Endothelial cell of umbilical vein (primary cell): Measurements from ENCODE around the gene CIZ1. TPM values are rescaled to one million over a fixed set of nuclear protein-coding genes. Genes with fewer than 3 reads are reported as not detected.

Experiments
- BruUV-seq: library from RNA; stranded (reverse); fragments of 400-500 nt; replicated peaks from 2 replicates; lab custom pipeline; 2021; lab: Mats Ljungman, UMichigan
- CTCF ChIA-PET: fragments of 300-600, 350-600 bp; sonication (Branson Sonifier 250); formaldehyde crosslinking; loops from one replicate; lab custom pipeline; 2021; ENCODE audit warnings: antibody characterized with exemption, inconsistent platforms; lab: Charles Lee
- POLR2A ChIA-PET: fragments of 300-600, 350-600 bp; sonication (Branson Sonifier 250); formaldehyde crosslinking; loops from one replicate; lab custom pipeline; 2021; ENCODE audit warnings: antibody characterized with exemption, inconsistent platforms; lab: Charles Lee
- DNase-seq: peaks from one replicate; pipeline ENCODE4 v3.0.0-alpha.2; 2011; ENCODE audit warnings: low read depth, low spot score
- FAIRE-seq: peaks from 2 replicates; lab custom pipeline; 2011; peaks lifted over from hg19 to GRCh38; lab: Jason Lieb, UNC
- H2AFZ ChIP-seq: 2 replicates; pipeline ENCODE4 v1.6.0; 2012; ENCODE audit warnings: low read depth, low read length, control low read depth, inconsistent platforms
- H3K27ac ChIP-seq: 2 replicates; pipeline ENCODE4 v1.5.1; 2011; ENCODE audit warnings: low read depth, mild to moderate bottlenecking, control low read depth, low read length, moderate library complexity; ENCODE audit not compliant: insufficient read depth
- H3K27me3 ChIP-seq, 2 experiments: 2 replicates each; pipeline versions ENCODE4 v1.6.0 to v1.6.1; 2011; ENCODE audit warnings: low read length in 2 of 2, mixed read lengths in 1 of 2; ENCODE audit not compliant: control insufficient read depth in 2 of 2, insufficient read depth in 2 of 2
- H3K36me3 ChIP-seq, 2 experiments: 2 replicates in 1 of 2; 3 replicates in 1 of 2; pipeline ENCODE4 v1.5.1; 2011; ENCODE audit warnings: low read length in 2 of 2, mild to moderate bottlenecking in 1 of 2, moderate library complexity in 1 of 2; ENCODE audit not compliant: control insufficient read depth in 2 of 2, insufficient read depth in 2 of 2; ENCODE audit errors: extremely low read depth in 1 of 2
- H3K4me1 ChIP-seq: 3 replicates; pipeline ENCODE4 v1.5.1; 2011; ENCODE audit warnings: mild to moderate bottlenecking, low read length; ENCODE audit not compliant: control insufficient read depth, insufficient read depth; ENCODE audit errors: extremely low read depth
- H3K4me2 ChIP-seq: 2 replicates; pipeline ENCODE4 v1.6.1; 2011; ENCODE audit warnings: low read length, control low read depth, mixed read lengths; ENCODE audit not compliant: insufficient read depth
- H3K4me3 ChIP-seq, 3 experiments: fragments of 200-600 bp in 1 of 3; sonication (generic), shearing (Covaris generic) in 1 of 3; replicated peaks in 1 of 3; 2 replicates each; pipeline ENCODE4 v1.5.1; 2011 to 2016; ENCODE audit warnings: control low read depth in 3 of 3, low read length in 3 of 3, mild to moderate bottlenecking in 2 of 3, inconsistent platforms in 1 of 3, low read depth in 1 of 3, moderate library complexity in 1 of 3; ENCODE audit not compliant: insufficient read depth in 1 of 3
- H3K79me2 ChIP-seq: 2 replicates; pipeline ENCODE4 v1.6.0; 2012; ENCODE audit warnings: low read length, inconsistent platforms; ENCODE audit not compliant: control insufficient read depth, insufficient read depth
- H3K9ac ChIP-seq: replicated peaks from 2 replicates; pipeline ENCODE3; 2011; ENCODE audit warnings: low read length, control low read depth; ENCODE audit not compliant: insufficient read depth; ENCODE audit errors: extremely low read depth
- H3K9me1 ChIP-seq: replicated peaks from 3 replicates; pipeline ENCODE4 v1.6.0; 2011; ENCODE audit warnings: mild to moderate bottlenecking, low read length; ENCODE audit not compliant: control insufficient read depth, insufficient read depth; ENCODE audit errors: extremely low read depth
- H3K9me3 ChIP-seq: replicated peaks from 2 replicates; pipeline ENCODE4 v1.5.1; 2012; ENCODE audit warnings: low read length, inconsistent platforms; ENCODE audit not compliant: control insufficient read depth, insufficient read depth
- H4K20me1 ChIP-seq: replicated peaks from 2 replicates; pipeline ENCODE3; 2011; ENCODE audit warnings: mild to moderate bottlenecking, low read length; ENCODE audit not compliant: control insufficient read depth, insufficient read depth; ENCODE audit errors: extremely low read depth
- CTCF ChIP-seq, 2 donors: IDR thresholded peaks; 1 replicate in 1 of 2; 2 replicates in 1 of 2; pipeline ENCODE4 v1.5.1; 2011; ENCODE audit warnings: low read length in 2 of 2, mild to moderate bottlenecking in 2 of 2, moderate library complexity in 2 of 2, control low read depth in 1 of 2, inconsistent platforms in 1 of 2, low read depth in 1 of 2; ENCODE audit not compliant: insufficient read depth in 1 of 2; ENCODE audit errors: extremely low read depth in 1 of 2
- EZH2 ChIP-seq: IDR thresholded peaks from 2 replicates; pipeline ENCODE4 v1.6.1; 2012; ENCODE audit warnings: borderline replicate concordance, low read depth, mild to moderate bottlenecking, moderate library complexity, low read length, inconsistent platforms; ENCODE audit not compliant: severe bottlenecking
- FOS ChIP-seq: IDR thresholded peaks from 2 replicates; pipeline ENCODE4 v1.6.1; 2011; ENCODE audit warnings: mild to moderate bottlenecking, low read length, moderate library complexity, borderline replicate concordance; ENCODE audit not compliant: insufficient read depth
- GATA2 ChIP-seq: IDR thresholded peaks from 2 replicates; pipeline ENCODE4 v1.7.0; 2011; ENCODE audit warnings: low read depth, mild to moderate bottlenecking, moderate library complexity, mixed read lengths, low read length; ENCODE audit not compliant: insufficient read length, insufficient read depth
- JUN ChIP-seq: IDR thresholded peaks from 2 replicates; pipeline ENCODE4 v1.6.1; 2011; ENCODE audit warnings: borderline replicate concordance, low read depth; ENCODE audit not compliant: insufficient read length, insufficient read depth
- MYC ChIP-seq: IDR thresholded peaks from one replicate; pipeline ENCODE4 v1.6.1; 2011; ENCODE audit warnings: mild to moderate bottlenecking, low read depth, low read length
- POLR2A ChIP-seq: IDR thresholded peaks from 2 replicates; pipeline ENCODE4 v1.6.1; 2012; ENCODE audit warnings: low read depth, mild to moderate bottlenecking, control low read depth, low read length
- POLR2AphosphoS5 ChIP-seq: IDR thresholded peaks from 2 replicates; pipeline ENCODE4 v1.6.1; 2012; ENCODE audit warnings: low read depth, mild to moderate bottlenecking, control low read depth, low read length, moderate library complexity; ENCODE audit not compliant: insufficient read depth
- dilution Hi-C: fragments of 300-500 bp; cut with MboI; formaldehyde crosslinking; loops from one replicate; pipeline ENCODE4 v1.15.0; 2019; ENCODE audit warnings: low sequenced_read_pairs; ENCODE audit not compliant: extremely low pct_ligation_motif_present
- intact Hi-C: fragments of 100-400 bp; cut with micrococcal nuclease; formaldehyde crosslinking; loops from one replicate; pipeline ENCODE4 v1.10.0; 2022
- polyA plus RNA-seq, 4 experiments: library from polyadenylated mRNA; depleted of rRNA in 3 of 4; stranded (reverse) in 3 of 4; unstranded in 1 of 4; fragments of >200 nt; gene quantifications; 2 replicates each; pipeline versions ENCODE4 v1.2.1 to v1.2.3, GENCODE V29; 2011 to 2012; ENCODE audit warnings: missing spikeins in 1 of 4
- total RNA-seq: library from RNA; stranded (reverse); gene quantifications from 2 replicates; pipeline ENCODE4 v1.2.3, GENCODE V29; 2021
- TF ChIP-seq, protein P1 (sequence below): IDR thresholded peaks from 2 replicates; pipeline ENCODE4 v1.6.1; 2011; ENCODE audit not compliant: insufficient read depth, insufficient read length

CIZ1 gene
- total and polyA plus RNA-seq, 2 donors (not counting 3 experiments of a cell fraction or from before 2014, with no cell fraction given) = 88.3 to 150 TPM

DNA sequence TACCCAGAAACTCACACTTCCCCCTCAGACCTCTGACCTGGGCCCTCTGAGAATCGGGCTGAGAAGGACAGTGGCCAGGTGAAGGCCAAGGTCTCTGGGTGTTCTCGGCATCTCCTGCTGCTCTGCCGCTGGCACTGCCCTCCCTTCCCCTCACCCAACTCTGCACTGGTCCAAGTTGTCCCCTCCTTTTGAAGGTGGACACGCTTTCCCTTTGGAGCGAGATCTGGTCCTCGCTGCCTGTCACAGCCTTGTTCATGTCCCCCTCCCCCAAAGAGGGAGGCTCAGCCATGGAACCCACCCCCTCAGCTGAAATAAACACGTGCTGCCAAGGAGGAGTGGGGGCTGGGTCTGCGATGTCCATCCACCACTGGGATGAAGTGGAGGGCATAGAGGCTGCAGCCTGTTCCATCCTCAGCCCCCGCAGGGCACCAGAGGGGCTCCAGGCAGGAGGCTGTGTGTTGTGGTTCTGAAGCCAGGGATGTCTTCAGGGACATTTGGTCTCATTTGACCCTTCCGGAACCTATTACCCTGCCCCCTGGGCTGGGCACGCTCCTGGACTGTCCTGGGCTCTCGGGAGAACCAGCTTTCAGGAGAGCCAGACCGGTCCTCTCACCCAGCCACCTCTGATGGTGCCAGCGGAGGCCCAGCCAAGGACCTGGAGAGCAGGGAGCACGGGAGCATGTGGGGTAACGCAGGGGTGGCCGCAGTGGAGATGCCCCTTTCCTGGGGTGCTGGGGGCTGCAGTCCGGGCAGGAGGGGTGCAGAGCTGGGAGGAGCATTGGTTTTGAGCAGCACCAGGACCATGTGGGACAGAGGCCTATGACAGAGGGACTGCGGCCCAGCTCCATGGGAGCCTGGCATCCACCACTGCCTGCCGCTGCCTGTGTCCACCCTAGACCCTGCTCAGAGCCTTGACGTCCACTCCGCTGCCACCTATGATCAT is 46.9 kb downstream of the CIZ1 start:
- Histone ChIP-seq H3K9me1 (no peaks in the 10 kb centered on the region), H3K79me2 (no peaks in the 10 kb centered on the region), H3K27ac (no peak overlapping the region), H3K27me3 (no peaks in the 10 kb centered on the region), H3K4me3 (no peak overlapping the region), H3K4me1 (no peaks in the 10 kb centered on the region), H4K20me1 (no peaks in the 10 kb centered on the region), H3K9ac (no peak overlapping the region), H3K9me3 (no peaks in the 10 kb centered on the region), H3K4me2 (no peak overlapping the region), H2AFZ (no peak overlapping the region), H3K36me3 (no peaks in the 10 kb centered on the region)
- FAIRE-seq (no peak), DNase-seq (no peak)
- ChIA-PET POLR2A (no interaction called here), CTCF (no interaction called here)
- BruUV-seq = no TSS peak
- dilution Hi-C loops (no loop called here), intact Hi-C loops (no loop called here)
- TF ChIP-seq JUN (no peak), FOS (no peak), CTCF (IDR thresholded peaks at IDR 0.05; ENCODE audit: extremely low read depth in 1 of 2, insufficient read depth in 1 of 2, low read depth in 1 of 2, low read length in 2 of 2) (no peak), MYC (no peak), POLR2AphosphoS5 (no peak), GATA2 (no peak), POLR2A (no peak), EZH2 (no peak)
- TF ChIP-seq, protein P1, sequence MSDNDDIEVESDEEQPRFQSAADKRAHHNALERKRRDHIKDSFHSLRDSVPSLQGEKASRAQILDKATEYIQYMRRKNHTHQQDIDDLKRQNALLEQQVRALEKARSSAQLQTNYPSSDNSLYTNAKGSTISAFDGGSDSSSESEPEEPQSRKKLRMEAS = no peak
